Keratinocyte (primary cell): ENCODE measurements around the gene PSMA1.

Source experiments
- CTCF ChIP-seq, 3 experiments: IDR thresholded peaks in 1 of 3; conservative IDR thresholded peaks in 1 of 3; optimal IDR thresholded peaks in 1 of 3; 2 replicates in 2 of 3; 3 replicates in 1 of 3; pipeline versions ENCODE3 to v1.5.1; 2011; ENCODE audit warnings: low read length in 3 of 3, mild to moderate bottlenecking in 3 of 3, moderate library complexity in 2 of 3, control low read depth in 1 of 3, inconsistent platforms in 1 of 3; ENCODE audit not compliant: insufficient read depth in 2 of 3; ENCODE audit errors: extremely low read depth in 1 of 3
- EZH2 ChIP-seq: IDR thresholded peaks from one replicate; pipeline ENCODE4 v1.6.1; 2012; ENCODE audit warnings: inconsistent platforms, mild to moderate bottlenecking, low read length, moderate library complexity

GRCh38 chr11:14455648-14456430, 64.3 kb downstream of the PSMA1 start:
- TF ChIP-seq CTCF (optimal IDR thresholded peaks at IDR 0.05 in 1 of 3, IDR thresholded peaks at IDR 0.05 in 1 of 3, conservative IDR thresholded peaks at IDR 0.05 in 1 of 3; ENCODE audit: extremely low read depth in 1 of 3, insufficient read depth in 2 of 3, low read length in 3 of 3) (no peak), EZH2 (no peak)
